ENCODE results near the gene WEE1.

The WEE1 gene

DNA sequence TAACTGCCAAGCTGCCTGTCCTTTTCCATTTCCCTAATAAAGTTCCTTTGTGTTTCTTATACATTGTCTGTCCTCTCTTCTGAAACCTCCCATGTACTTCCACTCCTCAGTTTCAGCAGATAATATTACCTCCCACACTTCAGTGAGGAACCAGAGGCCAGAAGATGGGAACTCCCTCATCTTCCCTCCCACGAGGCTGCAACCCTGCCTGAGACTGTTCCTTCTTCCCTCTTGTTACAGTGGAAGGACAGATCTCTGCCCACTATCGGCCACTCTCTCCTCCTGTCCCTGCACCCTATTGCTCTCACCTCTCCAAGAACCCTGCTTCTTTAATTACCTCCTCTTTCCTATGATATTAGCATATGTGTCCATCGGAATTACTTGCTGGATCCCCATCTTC is 52.3 kb downstream of the WEE1 start:
- DNase-seq = no peak

DNA sequence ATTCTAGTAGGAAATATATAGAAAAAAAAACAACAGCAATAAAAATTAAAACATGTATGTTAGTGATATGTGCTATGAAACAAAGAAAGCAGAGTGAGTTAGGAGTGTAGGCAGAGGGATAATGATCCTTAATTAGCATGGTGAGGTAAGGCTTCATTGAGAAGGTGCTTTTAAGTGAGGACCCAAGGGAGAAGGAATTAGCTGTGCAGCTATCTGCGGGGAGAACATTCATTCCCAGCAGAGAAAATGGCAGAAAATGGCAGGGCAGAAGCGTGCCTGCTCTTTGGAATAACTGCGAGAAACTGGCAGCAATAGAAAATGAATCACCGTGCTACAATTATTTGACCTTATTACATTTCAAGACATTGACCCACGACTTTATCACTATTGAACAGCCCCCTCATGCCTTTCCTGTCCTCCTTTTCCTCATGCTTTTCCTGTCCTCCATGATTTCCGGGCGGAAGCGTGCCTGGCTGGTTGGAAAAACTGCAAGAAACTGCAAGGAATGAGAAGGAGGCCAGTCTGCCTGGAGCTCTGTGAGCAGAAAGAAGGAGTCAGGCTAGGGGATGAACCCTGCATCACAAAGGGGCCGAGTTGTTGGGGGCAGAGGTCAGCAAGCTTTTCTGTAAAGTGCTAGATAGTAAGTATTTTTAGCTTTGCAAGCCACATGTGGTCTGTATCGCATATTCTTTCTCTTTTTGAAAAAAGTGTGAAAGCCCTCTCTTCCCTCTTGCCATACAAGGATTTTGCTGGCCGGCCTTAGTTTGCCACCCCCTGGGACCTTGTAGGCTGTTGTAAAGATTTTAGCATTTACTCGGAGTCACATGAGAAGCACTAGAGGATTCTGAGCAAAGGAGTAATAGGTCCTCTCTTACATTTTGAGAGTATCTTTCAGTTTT is 53.3 kb downstream of the WEE1 start:
- no peak for DNase-seq

DNA sequence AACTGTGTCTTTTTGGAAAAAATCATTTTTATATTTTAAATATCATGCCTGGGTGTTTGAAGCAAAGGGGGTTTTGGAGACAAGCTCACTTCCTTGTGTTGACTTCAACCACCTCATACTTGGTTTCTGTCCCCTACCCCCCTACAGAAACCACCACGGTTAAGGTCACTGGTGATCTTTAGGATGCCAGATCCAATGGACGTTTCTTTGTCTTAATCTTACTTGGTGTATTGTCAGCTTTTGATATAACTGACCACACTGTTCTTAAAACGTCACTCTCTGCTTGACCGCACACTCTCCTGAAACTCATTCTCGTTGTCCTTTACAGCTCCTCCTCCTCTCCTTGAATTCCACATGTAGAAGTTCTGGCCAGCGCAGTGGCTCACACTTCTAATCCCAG is 55.6 kb downstream of the WEE1 start:
- DNase-seq = no peak

DNA sequence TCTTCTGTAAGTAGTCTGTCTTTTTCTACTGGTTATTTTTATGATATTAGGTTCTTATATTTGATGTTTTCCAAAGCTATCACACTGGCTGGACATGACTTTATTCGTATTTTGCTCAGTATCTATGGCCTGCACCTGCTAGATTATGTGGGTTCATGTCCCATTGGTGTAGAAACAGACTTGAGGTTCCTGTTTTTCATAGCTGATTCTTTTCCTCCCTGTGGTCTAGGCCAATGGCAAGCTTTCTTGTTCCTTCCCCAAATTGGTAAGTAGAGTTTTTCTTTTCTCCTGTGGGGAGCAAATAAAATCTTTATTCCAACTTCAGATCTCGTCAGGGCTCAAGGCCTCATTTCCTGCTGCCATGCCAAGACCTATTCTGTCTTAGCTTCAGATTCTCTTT is 60.2 kb downstream of the WEE1 start:
- peak; percentile 53 to 64 for DNase-seq

DNA sequence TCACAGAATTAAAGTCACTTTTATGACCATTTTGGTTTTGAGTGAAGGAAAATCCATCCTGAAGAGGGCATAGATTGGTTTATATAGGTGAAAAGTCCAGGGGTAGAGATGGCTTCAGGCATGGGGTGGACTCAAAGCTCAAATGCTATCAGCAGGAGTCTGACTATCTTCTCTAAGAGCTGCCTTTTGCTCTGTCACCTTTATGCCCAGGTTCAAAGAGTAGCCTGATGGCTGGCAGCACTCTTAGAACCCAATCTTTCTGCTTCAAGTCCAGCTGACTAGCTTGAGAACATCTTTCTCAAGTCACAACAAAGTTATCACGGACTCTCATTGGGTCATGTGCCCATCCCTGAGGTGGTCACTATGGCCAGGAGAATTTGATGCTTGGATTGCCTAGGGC is 63.2 kb downstream of the WEE1 start:
- DNase-seq = no peak

DNA sequence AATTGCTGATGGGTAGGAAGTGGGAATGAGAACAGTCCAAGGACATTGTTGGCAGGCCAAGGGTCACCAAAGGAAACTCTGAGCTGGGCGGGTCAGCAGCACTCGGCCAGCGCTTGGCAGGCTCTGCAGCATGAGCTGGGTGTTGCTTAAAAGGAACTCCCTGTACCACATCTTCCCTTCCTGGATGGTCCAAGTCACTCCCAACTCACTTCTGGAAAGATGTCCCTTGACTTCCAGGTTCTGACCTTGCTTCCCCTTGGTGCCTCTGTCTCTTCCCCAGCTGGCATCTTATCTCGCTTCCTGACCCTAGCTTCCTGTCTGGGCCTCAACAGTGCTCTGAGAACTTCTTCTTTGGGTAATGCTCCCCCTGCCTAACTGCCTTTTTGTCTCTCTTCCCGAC is 65.6 kb downstream of the WEE1 start:
- DNase-seq = peak in 1 of 2 experiments; percentile 47
